Stimulated activated CD8-positive, alpha-beta memory T cell treated with anti-CD3 and anti-CD28 coated beads, Interleukin-2, amount 100 ng/mL, for 1 hour (primary cell): ENCODE results near the gene FAM216B.
"Not testable (repeated sequence)": the region's sequence is repeated elsewhere in the genome, so short reads cannot be mapped to it uniquely, and the experiment has no call there.

Source experiments
- DNase-seq, 2 donors: peaks; one replicate each; pipeline ENCODE4 v3.0.0-alpha.2; 2020; ENCODE audit warnings: low read depth in 2 of 2

FAM216B gene

GRCh38 chr13:42781352-42781751 is at the start of gene FAM216B:
TSS of gene FAM216B (plus strand) at chr13:42781584. CDS start at chr13:42784068, 2,484 bp downstream.
- DNase-seq = no peak

GRCh38 chr13:42732073-42732472 is 49.3 kb upstream of the FAM216B start:
- DNase-seq = no peak

- no peak for DNase-seq
Observed at GRCh38 chr13:42733046-42733445, 48.3 kb upstream of the FAM216B start.

- DNase-seq = no peak
Observed at GRCh38 chr13:42735010-42735409, 46.4 kb upstream of the FAM216B start.

GRCh38 chr13:42740753-42741152 is 40.6 kb upstream of the FAM216B start:
- no peak for DNase-seq

- no peak for DNase-seq
Observed at GRCh38 chr13:42741914-42742313, 39.5 kb upstream of the FAM216B start.

GRCh38 chr13:42745655-42746054 is 35.7 kb upstream of the FAM216B start:
- DNase-seq = no peak

GRCh38 chr13:42746866-42747265 is 34.5 kb upstream of the FAM216B start:
- no peak for DNase-seq

GRCh38 chr13:42747399-42747873 is 33.9 kb upstream of the FAM216B start:
- DNase-seq = no peak

- no peak for DNase-seq
Observed at GRCh38 chr13:42750794-42751193, 30.6 kb upstream of the FAM216B start.

GRCh38 chr13:42751693-42752092 is 29.7 kb upstream of the FAM216B start:
- no peak for DNase-seq

GRCh38 chr13:42752731-42753130 is 28.7 kb upstream of the FAM216B start:
- DNase-seq = no peak

- DNase-seq = no peak
Observed at GRCh38 chr13:42753697-42754096, 27.7 kb upstream of the FAM216B start.

- no peak for DNase-seq
Observed at GRCh38 chr13:42754801-42755510, 26.4 kb upstream of the FAM216B start.

- no peak for DNase-seq
Observed at GRCh38 chr13:42757678-42758420, 23.5 kb upstream of the FAM216B start.

- DNase-seq = no peak
Observed at GRCh38 chr13:42758515-42758914, 22.9 kb upstream of the FAM216B start.

- DNase-seq = no peak
Observed at GRCh38 chr13:42760951-42761350, 20.4 kb upstream of the FAM216B start.

- DNase-seq = no peak
Observed at GRCh38 chr13:42762251-42762650, 19.1 kb upstream of the FAM216B start.

GRCh38 chr13:42762917-42763316 is 18.5 kb upstream of the FAM216B start:
- no peak for DNase-seq

GRCh38 chr13:42766016-42766415 is 15.4 kb upstream of the FAM216B start:
- no peak for DNase-seq

- no peak for DNase-seq
Observed at GRCh38 chr13:42769650-42770049, 11.7 kb upstream of the FAM216B start.

GRCh38 chr13:42776558-42776957 is 4.8 kb upstream of the FAM216B start:
- not testable (repeated sequence) for DNase-seq

- no peak for DNase-seq
Observed at GRCh38 chr13:42777467-42777866, 3.9 kb upstream of the FAM216B start.
